GM18519 (cell line): ENCODE results near the gene PROX2.

Experiments
- ATAC-seq: cut with Tn5 transposase; IDR thresholded peaks from one replicate; pipeline ENCODE4 v1.9.1; 2021; ENCODE audit warnings: mild to moderate bottlenecking, moderate library complexity; ENCODE audit not compliant: unreplicated experiment, low FRiP score

PROX2 gene

DNA sequence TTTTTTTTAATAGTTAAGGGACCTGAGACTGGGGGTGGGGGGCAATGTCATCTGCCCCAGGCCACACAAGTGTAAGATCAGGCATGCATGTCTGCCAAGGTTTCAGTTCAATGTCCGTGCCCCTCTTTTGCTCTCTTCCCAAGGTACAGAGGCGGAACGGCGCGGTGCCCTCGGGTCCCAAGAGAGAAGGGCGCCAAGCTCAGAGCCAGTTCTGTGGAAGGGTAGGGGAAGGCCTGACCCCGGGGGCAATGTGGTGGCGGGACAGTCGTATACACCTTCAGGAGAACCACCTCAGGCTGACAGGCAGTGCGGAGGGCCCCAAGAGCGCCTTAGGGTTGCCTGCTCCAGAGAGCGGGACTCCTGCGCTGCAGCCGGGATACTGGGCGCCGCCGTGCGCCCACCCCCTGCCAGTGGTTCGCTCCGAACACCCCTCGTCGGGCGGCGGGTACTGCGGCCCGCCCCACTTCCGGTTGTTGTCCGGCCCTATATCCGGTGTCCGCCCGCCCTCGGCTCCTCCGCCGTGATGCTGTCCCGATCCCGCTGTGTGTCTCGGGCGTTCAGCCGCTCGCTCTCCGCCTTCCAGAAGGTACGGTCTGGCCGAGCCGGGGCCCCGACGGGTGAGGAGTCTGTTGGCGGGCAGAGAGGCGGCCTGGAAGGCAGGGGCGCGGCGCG is 5.6 kb upstream of the PROX2 start, which contains the start of gene DLST:
Gene DLST, plus strand, starts transcription at position 486 of the 672 bp plus-strand sequence. Its CDS starts 38 bp downstream, at position 524.
- peak; percentile 83 for ATAC-seq

DNA sequence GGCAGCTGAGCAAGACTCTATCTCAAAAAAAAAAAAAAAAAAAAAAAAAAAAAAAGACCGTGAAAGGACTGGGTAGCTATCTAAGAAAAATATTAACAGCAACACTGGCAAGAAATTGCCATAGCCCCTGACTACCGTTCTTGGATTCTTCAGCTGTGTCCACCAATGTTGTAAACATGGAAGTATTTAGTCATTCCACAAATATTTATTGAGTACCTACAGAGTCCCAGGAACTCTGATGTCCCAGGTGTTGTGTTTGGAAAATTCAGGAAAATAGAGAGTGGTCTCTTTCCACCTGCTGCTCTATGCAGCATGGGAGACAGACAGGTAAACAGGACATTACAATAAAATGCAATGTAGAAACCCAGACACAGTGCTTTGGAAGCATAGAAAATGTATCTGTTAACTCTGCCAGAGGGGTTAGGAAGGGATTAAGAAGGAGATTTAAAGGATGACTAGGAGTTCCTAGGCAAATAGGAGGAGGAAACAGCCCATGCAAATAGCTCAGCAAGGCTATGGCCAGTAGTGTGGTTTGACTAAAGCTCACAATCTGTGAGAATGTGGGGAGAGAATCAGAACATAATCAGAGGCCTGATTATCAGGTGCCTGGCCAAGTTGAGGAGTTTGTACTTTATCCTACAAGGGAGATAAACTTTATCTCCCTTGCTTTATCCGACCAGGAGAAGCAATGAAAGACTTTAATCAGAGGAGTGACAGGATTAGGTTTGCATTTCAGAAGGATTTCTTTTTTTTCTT is 3.7 kb upstream of the PROX2 start:
- ATAC-seq: no peak

DNA sequence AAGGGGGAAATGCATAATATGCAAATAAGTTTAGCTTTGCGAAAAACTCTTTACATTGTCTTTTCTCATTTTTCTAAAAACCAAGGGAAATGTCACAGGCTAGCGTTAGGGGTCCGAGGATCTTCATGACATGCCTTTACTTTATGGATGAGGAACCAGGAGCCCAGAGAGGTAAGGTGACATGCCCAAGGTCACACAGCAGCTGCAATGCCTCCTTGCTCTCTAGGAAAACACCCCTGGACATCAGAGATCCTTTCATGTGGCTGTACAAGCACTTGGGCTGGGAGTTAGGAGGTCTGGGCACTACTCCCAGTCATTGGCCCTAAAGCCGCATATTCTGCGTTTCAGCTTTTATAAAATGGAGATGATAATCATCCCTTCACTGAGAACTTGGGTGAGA is 741 bp downstream of the PROX2 start:
- no peak for ATAC-seq

DNA sequence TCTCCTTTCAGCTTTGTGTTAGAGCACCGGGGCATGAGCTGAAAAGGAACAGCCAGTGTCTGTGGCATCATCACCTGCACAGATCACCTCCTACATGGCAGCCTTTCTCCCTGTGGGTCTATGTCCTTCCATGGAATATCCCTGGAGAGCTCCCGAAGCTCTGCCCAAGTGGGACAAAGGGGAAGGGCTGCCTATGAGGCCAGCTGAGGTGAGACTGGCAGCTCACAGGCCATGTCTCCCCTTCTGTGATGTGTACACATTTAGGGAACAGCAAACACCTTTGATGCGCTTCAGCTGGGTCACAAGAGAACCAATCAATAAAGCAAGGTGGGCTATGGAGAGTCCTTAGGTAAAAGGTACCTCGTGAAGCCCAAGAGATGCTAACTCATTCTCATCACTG is 4.1 kb downstream of the PROX2 start:
- no peak for ATAC-seq

DNA sequence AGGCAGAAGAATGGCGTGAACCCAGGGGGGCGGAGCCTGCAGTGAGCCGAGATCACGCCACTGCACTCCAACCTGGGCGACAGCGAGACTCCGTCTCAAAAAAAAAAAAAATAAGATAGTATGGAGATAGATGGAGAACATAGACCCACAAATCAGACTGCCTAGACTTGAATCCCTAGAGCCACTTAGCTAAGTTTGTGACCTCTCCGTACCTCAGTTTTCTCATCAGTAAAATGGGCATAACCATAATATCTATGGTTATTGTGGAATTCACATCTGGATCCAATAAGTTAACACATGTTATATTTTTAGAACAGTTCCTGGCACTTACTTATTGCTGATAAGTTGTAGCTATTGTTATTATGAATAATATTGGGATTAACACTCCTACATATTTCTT is 7.2 kb downstream of the PROX2 start:
- no peak for ATAC-seq

DNA sequence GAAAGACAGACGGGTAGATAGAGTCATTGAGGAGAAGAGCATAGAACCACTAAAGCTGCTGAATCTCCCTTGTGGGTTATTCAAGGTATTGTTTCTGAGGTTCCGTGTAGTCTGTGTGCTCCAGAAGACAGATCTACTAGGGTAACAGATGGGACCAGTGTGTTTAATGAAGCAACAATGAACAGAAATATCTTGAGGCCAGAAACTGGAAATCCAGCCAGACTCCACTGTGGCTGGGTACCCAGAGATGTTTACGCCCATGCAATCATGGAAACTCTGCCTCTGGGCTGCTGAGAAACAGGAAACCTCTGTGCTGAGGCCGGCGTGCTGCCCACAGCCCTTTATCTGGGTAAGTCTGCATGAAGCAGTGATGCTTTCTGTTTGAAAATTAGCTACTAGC is 8.3 kb downstream of the PROX2 start:
- ATAC-seq: no peak

DNA sequence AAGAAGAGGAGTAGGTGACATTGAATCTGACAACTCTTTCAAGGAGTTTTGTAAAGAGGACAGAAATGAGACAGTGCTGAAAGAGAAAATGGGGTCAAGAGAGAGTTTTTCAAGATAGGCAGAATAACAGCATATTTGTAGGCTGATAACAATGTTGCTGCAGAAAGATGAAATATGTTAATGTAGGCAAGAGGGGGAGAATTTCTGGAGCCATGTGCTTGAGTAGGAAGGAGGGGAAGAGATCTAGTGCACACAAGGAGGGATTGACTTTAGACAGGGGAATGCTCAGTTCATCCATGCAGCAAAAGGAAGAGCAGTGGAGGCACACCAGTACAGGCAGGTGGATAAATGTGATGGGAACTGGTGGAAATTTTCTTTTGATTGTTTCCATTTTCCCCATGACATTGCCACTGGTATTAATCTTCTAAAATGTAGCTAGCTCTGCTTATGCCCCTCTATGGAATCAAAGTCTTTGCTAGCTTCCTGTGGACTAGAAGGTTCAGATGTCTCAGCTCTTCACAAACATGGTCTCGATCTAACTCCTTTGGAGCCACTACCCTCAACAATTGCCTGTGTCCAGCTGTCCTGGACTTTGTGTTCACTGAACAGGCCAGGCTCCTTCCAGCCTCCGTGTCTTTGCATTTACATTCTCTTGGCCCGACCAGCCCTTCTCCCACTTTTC is 9.1 kb downstream of the PROX2 start:
- ATAC-seq: no peak

DNA sequence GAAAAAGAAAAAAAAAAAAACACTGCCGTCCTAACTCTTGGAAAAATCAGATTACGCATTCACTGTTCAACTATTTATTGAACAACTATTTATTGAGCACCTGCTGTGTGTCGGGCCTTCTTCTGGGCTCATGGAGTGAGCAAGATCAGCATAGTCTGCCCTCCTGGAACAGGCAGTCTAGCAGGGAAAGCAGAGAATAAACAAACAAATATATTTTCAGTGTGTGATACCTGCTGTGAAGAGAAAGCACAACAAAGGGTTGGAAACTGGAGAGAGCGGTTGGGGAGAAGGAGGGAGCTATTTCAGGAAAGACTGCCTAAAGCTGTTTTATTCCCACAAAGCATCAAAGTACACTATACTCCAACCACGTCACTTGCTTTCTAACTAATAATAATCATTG is 10.8 kb downstream of the PROX2 start:
- no peak for ATAC-seq

DNA sequence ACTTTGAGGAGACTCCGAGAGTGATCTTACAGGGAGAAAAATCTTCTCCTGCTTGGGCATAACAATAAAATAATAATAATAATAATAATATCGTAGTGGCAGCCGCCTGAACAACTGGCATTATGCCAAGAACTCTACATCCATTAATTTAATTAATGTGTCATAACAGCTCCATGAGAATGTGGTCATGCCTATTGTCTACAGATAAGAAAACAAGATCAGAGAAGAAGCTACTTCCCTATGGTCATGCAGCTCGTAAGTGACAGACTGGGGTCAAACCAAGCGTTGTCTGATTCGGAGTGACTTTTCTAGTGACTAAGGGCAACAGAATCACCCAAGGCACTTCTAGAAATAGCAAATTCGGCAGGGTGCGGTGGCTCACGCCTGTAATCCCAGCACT is 11.7 kb downstream of the PROX2 start:
- no peak for ATAC-seq

DNA sequence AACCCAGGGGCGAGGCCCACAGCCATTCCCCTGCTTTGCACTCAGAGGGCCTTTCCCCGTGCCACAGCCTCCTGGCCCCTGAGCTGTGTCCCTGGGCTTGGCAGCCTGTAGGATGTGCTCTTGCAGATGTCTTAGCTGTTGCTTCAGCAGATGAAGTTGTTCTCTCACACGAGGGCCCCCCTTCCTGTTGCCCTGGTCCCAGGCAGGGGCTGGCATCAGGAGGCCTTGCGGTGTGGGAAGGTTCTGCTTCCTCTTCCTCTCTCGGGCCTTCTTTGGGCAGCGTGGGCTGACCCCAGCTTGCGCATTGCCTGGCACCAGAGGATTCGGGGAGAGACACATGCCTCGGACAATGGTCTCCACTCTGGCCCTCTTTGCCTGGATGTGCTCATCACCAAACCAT is 12.7 kb downstream of the PROX2 start:
- no peak for ATAC-seq

DNA sequence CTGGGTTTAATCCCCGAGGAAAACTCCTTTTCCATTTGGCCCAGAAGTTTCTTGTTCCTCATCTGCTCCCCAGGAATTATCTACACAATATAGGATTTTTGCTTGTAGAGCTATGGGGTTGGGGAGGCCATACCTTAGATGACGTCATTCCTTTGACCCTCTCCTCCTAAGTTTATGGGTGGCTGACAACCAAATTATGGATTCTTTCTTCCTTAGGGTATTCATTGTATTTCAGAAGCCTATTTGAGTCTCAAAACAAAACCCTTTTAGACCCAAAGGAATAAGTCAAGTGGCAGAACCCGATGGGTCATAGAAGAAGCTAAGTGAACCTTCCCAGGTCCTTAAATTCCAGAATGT is 14.2 kb downstream of the PROX2 start:
- ATAC-seq: no peak

DNA sequence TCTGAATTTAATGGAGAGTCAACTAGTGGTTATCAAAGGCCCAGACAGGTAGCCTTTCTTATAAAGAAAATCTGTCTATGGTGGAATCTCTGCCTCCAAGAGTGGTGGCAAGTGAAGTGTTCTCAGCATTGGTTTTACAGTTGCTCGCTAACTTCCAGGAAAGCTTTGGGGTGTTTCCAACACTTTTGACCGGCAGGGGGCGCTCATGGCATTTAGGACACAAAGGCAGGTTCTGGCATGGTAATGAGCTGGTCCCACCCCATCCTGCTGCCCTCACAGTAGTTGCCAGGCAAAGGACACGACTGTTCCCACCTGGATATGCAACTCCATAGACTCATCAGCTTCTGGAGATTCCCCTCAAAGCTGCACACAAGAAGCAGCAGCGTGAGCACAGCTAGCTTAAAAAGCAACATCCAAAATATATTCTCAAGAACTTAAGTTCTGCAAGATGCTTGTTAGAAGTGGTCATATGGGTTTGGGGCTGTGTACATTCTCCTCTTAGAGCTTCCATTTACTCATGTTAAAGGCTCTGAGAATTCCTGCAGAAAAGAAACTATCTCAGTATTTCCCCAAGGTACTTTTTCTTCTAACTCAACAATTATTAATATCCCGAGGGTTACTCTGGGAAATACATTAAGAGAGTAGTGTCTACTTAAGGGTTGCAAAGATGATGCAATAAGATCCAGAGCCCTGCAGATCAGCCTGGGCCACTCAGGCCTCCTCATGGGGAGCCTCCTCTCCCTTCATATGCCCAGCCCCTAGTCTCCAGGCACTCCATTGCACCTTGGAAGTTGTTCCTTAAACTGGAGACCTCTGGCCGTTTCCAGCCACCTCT is 14.8 kb downstream of the PROX2 start:
- no peak for ATAC-seq

DNA sequence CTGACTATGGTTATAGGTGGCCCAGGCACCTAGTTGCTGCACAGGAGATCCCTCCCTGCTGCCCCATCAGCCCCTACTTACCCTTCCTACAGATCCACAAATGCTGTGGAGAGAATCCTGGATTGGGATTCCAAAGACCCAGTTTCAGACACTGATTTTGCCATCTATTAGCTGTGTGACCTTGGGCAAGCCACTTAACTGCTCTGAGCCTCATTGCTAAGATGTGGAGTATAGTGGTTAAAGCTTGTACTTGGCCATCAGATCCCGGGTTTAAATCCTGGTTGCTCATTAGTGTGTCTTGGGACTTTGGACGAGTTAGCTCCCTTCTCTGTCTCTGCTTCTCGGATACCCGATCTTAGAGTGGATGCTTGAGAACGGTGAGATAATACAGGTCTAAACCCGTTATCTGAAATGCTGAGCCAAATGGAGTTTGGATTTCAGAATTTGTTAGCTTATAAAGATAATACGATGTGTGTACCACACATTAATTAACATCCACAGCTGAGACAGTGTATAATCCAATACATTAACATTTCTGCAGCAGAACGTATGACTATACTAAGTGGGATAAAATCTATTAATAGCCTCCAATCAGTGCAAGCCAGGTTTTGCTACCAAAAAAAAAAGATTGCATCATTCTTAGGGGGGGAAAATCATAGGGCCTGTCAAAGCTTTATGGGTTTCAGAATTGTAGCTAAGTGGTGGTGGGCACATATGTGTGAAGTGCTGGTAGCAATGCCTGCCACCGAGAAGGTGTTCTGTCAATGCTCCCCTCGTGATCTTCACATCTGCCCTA is 16.0 kb downstream of the PROX2 start:
- no peak for ATAC-seq

DNA sequence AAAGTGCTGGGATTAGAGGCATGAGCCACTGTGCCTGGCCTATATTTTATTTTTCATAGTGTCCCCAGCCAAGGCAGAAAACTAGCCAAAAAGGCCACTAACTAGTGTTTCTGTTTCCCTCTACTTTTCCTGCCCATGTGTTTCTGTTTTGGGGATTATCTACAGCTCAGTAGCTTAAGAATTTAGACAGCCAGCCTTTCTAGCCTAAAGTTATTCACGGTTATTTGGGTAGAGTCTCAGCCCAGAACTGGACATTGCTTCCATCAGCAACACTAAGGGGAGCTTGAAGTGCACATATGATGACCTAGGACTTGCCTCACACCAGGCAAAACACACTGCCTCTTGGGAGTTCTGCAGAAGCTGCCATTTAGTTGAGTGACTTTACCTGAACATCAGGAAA is 17.9 kb downstream of the PROX2 start:
- ATAC-seq: no peak

DNA sequence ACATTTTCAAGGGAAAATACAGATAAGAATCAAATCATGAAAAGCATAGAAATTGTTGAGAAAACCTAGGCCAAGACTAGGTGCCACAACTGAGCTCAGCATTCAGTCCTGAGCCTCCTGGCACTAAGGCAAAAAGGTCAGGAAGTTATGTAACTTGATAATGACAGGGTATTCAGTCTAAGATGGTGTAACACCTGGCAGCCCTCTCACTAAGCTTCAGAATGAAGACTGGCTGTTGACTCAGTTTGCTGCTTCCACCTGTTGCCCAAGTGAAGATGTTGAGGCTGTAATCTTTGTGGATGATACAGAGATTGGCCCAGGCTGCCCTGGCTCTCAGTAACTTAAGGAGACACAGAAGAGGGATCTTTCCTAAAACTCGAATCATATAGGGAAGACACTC is 19.6 kb downstream of the PROX2 start:
- ATAC-seq: no peak

DNA sequence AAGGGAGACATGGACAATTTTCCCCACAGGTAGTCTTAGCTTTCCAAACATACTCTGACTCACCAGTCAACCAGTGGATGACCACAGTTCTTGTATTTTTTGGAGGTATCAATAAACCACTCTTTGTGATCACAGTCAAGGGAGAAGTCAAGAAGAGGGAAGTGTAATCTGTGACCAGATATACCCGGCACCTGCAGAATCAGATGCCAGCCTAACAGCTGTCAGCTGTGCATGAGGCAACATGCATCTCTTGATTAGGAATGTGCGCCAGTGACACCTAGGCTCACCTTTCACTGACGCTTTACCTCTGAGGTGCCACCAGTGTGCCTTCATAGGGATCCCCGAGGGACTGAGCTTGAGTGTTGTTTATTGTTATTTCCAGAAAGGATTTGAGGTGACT is 20.0 kb downstream of the PROX2 start:
- no peak for ATAC-seq

DNA sequence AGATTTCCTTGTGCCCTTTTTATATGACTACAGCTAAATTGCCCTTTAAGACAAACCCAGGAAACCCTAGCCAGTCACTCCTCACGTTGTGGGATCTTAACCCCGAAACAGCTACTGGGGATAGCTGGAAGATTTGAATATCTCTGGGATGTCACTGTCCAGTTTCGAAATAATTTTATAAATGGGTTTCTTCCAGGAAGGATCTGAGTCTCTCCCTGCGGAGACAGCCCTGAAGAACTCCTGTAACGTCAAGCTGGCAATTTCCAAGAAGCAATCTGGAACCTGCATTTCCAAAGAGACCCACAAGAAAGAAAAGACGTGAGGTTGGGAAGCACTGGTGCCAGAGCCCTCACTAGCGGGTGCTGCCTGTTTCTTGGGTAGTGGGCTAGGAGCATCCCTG is 20.9 kb downstream of the PROX2 start:
- no peak for ATAC-seq

DNA sequence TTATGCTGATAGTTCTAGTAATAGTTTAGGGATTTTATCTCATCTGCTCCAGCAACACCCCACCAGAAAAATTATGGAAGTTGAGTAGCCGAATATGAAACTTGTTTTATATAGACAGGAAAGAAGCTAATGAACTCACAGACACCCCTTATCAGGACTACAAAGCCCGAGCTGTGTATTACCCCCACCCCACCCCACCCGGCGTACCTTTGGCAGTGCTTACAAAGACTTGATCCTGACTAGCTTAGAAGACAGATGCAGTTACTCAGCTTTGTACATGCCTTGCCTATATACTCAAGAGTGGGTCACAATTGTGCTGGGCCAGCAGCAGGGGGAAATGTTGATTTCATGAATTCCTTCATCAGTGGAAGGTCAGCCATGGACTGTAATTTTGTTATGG is 22.4 kb downstream of the PROX2 start:
- no peak for ATAC-seq

DNA sequence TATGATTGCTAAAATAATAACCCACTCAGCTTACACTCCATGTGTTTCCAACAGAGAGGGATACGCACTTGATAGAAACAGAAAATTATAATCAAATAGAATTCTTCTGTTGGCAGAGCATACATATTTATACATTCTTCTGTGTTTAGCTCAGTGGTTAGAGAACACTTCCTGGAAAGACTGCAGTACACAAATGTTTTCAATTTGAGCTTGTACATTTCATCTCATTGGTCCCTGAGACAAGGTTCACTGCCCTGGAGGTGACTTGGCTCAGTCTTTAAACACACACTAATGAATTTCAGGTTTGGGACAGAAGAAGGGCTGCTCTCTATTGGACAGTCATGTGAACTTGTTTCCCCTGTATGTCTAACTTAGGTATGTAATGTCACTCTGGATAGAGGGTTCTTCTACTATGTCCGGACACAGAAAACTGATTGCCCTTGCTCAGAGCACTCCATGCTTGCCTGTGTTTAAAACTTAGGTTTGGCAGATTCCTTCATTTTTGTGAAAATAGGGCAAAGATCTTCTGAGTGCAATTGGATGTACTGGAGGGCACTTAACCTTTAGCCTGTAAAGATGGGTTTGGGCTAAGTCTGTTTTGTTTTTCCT is 22.9 kb downstream of the PROX2 start:
- ATAC-seq: no peak

DNA sequence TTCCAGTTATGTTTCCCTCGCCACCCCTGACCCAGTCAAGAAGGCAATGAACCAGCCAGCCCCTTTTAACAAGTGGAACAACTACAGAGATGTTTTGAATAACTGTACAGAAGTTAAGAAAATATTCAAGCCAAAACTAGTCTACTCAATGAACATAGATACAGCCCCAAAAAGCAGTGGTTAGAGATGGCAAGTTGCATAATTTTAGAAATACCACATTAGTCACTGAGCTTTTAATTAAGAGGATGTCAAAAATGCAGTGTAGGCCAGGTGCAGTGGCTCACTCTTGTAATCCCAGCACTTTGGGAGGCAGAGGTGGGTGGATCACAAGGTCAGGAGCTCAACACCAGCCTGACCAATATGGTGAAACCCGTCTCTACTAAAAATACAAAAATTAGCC is 27.2 kb downstream of the PROX2 start:
- no peak for ATAC-seq
